SHP77 treated with DMSO at 0.1 percent for 48 hours (cell line): ENCODE results near the gene PGF.
"Not testable (repeated sequence)": the region's sequence is repeated elsewhere in the genome, so short reads cannot be mapped to it uniquely, and the experiment has no call there.

Experiments
- DNase-seq: peaks from one replicate; lab custom pipeline; 2025; lab: John Stamatoyannopoulos, UW

PGF gene

DNA sequence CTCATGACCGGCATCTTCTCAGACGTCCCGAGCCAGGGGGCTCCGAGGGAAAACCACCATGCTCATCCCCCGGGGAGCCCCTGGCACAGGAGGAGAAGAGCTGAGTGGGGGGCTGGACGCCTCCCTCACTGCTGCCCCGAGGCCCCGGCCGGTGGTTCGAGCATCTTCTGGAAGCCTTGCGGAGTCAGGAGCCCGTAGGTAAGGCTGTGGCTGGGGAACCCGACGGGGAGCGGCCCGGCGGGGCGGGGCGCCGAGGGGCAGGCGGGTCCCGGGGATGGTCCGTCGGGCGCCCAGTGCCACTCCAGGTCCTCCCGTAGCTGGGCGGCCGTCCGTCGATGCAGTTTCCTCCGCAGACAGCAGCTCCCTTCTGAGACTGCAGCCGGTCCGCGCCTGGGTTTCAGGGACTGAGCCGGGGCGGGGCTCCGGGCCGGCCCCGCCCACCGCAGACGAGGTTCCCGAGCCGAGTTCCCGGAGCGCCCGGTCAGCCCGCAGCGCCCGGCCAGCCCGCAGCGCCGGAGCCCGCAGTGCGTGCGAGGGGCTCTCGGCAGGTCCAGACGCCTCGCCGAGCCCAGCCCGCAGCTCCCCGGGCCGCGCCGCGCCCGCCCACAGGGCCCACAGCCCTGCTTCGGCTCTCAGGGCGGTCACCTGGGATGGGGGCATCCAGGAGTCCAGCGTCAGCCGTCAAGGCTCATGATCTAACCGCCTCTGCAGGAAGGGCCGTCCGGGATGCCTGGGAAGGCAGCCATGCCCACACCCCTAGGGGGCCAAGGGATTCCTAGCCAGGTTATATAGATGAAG is at the start of gene PGF:
PGF (minus strand) TSS at position 369 of the 798 bp plus-strand sequence; CDS start at position 14, 355 bp downstream.
- no peak for DNase-seq

DNA sequence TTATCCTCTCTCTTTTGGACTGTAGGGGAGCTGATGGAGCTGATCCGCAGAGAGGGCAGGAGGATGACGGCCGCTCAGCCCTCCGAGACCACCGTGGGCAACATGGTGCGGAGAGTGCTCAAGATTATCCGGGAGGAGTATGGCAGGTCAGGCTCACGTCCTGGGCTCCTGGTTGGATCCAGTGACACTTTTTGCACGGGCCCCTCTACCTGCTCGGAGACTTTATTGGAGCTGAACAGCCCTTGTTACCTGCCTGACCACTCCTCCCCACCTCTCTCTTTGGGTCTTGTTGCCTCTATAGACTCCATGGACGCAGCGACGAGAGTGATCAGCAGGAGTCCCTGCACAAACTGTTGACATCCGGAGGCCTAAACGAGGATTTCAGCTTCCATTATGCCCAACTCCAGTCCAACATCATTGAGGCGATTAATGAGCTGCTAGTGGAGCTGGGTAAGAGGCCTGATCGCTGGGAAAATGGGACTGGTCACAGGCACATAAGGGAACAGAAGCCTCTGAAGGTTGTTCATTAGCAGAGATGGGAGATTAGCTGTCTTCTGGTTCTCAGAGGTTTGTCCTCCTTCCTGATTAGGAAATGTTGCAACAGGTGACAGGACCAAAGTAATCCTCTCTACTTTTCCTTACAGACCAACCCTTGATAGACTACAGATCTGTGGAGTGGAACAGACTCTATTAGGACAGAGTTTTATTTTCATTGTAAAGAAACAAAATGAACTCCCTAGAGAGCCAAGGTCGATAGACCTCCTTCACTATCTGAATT is 48.0 kb upstream of the PGF start:
- DNase-seq, result no peak

DNA sequence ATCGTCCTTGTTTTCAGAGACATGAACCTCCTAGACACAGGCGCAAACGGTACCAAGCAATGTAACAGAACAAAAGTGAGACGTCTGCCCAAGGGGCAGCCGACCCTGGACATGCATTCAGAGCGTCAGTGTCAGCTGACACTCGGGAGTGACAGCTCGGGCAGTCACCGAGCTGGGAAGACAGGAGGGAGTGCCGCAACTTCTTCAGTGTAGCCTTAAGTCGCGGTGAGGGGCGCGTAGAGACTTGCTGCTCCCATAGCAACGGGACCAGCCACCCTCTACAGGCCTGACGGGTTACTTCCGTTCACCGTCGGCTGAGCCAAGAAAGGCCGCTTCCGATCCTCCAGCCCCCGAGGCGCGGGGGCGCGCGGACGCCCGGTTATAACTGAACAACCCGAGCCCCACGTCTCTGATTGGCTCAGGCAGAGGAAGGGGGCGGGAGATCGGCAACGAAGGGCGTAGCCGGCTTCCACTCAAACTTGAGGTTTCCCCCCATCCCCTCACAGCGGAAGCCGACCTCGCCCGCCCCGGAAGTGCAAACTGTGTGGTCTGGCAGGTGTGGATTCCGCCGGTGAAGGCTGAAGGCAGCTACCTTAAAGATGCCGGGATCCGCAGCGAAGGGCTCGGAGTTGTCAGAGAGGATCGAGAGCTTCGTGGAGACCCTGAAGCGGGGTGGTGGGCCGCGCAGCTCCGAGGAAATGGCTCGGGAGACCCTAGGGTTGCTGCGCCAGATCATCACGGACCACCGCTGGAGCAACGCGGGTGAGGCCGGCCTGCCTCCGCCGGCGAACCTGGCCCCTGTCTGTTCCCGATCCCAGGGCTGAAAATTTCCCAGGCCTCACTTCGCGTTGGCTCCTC is 47.2 kb upstream of the PGF start, which contains the start of gene EIF2B2:
EIF2B2 (plus strand) TSS at position 530 of the 858 bp plus-strand sequence; CDS start at position 600, 70 bp downstream.
- peak; percentile 94 for DNase-seq

DNA sequence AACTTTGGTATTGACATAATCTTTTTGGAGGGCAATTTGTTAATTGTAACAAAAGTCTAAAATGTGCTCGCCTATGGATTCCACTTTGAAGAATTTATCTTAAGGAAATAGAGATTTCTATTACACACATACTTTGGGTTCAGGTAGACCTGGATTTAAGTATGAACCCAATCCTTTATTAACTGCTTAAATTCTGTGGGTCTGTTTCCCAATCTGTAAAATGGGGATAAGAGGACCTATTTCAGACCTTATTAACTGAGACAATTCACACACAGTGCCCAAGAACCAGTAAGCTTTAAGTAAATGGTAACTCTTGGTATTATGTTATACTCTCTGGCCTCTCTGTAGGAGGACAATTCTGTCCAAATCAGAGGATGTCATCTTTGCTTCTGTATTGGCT is 46.5 kb upstream of the PGF start:
- no peak for DNase-seq

DNA sequence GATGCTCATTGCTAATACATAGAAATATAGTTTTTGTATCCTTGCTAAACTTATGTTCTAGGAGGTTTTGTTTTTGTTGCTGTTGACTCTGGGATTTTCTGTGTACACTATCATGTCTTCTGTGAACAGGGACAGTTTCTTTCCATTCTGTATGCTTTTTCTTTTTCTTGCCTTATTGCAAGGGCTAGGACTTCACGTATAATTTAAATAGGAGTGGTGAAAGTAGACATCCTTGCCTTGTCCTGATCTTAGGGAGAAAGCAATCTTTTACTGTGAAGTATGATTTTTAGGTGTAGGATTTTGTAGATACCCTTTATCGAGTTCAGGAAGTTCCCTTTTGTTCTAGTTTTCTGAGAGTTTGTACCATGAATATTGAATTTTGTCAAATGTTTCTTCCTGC is 45.9 kb upstream of the PGF start:
- no peak for DNase-seq

DNA sequence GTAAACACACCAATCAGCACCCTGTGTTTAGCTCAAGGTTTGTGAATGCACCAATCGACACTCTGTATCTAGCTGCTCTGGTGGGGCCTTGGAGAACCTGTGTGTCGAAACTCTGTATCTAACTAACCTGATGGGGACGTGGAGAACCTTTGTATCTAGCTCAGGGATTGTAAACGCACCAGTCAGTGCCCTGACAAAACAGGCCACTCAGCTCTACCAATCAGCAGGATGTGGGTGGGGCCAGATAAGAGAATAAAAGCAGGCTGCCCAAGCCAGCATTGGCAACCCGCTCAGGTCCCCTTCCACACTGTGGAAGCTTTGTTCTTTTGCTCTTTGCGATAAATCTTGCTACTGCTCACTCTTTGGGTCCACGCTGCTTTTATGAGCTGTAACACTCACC is 40.4 kb upstream of the PGF start:
- DNase-seq, result not testable (repeated sequence)

DNA sequence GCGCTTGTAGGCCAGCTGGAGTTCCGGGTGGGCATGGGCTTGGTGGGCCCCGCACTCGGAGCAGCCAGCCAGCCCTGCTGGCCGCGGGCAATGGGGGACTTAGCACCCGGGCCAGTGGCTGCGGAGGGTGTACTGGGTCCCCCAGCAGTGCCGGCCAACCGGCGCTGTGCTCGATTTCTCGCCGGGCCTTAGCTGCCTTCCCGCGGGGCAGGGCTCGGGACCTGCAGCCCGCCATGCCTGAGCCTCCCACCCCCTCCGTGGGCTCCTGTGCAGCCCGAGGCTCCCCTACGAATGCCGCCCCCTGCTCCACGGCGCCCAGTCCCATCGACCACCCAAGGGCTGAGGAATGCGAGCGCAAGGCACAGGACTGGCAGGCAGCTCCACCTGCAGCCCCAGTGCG is 38.8 kb upstream of the PGF start:
- not testable (repeated sequence) for DNase-seq

DNA sequence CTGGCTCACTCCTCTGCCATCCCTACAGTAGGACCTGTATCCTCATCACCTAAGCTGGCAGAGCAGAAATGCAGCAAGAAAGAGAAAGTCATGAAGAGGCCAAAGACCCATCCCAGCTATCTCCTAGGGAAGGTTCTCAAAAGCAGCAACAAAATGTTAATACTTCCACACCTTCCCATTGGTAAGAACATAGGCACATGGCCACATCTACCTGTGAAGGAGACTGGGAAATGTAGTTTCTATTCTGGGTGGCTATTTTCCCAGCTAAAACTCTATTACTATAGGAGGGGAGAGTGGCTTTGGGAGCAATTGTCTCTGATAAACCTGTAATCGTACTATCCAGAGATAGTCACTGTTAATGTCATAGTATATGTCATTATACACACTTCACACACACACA is 33.6 kb upstream of the PGF start:
- no peak for DNase-seq

DNA sequence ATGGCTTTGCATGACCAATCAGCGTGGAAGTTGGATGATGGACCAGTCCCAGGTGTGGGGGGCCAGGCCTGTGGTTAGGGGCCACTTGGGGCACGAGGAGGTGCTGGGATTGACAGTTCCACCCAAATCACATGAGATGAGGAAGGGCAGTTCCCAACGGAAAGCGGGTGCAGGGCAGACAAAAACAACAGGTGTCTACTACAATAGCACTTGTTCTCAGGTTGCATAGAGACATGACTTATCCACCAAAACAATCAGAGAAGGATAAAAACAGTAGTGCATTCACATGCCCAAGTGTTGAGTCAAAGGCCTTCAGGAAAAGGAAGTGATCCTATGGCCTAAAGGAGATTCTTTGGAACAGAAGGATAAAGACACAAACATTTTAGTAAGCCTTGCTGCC is 32.7 kb upstream of the PGF start:
- DNase-seq, result no peak

DNA sequence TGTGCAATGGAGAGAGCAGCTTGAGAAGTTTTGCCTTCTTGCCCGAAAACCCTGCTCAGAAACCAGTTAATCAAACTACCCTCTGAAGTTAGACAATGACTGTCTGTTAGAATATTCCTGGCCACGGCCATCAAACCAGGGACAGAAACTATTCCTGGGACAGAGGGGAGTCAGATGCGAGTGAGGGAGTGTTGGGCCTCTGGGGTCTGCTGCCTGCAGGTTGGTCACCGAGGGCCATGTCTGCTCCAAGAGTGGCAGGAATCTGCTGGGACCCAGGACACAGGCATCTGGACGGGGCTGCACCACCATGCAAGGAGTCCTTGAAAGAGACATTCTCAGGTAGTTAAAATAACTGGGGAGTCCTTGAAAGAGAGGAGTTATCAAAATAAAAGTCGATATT is 30.4 kb upstream of the PGF start:
- no peak for DNase-seq

DNA sequence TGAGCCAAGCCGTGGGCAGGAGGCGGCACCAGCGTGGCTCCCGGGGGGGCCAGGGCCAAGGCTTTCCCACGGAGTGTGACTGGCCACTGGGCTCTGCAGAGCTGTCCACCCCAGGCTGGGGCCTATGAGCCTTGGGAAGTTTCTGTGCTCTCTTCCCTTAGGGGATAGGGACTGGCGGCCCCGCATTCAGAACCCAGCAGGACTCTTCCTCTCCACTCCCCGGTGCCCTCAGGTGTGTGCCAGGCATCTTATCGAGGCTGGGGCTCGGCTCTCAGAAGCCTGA is 29.6 kb upstream of the PGF start:
- DNase-seq, result no peak

DNA sequence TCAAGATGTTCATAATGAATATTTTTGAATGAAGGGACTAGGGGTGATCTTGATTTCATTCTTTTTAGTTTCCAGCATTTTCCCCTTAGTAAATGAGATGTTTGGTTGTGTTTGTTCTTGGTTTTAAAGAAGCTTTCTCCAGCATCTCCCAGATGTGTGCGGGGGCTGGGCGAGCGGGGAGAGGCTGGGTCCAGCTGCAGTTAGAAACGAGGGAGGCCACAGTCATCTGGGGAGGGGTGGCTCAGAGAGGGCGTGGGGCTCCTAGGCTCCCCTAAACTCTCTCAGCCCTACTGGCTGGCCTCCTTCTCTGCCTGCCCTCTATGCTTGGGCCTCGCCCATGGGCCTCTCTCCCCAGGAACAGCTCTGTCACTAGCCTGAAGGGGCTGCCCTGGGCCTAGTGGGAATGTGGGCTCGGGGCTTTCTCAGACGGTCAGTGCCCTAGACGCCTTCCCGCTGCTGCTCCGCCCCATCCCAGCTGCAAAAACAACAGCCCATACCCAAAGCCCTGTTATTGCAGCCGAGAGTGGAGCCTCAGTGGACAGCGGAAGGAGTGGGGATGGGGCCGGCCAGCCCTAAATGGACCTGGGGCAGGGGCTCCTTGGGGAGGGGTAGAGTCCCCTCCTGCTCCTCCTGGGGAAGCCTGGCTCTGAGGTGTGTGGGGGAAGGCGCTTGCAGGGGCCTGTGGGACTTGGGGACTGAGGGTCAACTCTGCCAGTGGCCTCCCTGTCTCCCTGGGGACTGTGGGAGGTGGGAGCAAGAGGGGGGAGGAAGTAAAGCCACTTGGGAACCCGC is 29.0 kb upstream of the PGF start:
- DNase-seq, result no peak

DNA sequence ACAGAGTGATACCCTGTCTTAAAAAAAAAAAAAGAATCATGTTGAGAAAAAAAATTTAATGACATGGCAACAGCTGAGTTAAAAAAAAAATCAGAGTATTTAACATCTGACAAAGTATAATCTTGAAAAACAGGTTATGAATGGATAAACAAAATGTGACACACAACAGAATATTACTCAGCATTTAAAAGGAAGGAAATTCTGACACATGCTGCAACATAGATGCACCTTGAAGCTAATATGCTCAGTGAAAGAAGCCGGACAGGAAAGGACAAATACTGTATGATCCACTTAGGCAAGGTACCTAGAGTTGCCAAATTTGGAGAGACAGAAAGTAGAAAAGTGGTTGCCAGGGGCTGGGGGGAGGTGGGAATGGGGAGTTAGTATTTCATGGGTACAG is 27.9 kb upstream of the PGF start:
- DNase-seq, result no peak

DNA sequence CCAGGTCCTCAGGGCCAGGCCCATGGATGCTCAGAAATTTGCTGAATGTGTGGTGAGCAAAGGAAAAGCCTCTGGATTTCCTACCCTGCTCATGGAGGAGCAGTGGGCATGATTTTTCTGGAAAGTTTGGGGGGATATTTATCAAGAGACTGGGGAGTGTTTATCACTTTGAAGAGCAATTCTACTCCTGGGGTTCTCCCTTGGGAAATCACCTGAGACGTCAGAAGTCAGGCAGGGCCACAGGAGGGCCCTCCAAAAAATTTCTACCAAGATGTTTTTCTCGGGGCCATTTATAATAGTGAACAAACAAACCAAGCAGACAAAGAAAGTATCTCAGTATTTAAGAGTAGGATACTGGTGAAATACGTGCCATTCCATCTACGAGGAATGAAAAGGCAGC is 27.3 kb upstream of the PGF start:
- no peak for DNase-seq

DNA sequence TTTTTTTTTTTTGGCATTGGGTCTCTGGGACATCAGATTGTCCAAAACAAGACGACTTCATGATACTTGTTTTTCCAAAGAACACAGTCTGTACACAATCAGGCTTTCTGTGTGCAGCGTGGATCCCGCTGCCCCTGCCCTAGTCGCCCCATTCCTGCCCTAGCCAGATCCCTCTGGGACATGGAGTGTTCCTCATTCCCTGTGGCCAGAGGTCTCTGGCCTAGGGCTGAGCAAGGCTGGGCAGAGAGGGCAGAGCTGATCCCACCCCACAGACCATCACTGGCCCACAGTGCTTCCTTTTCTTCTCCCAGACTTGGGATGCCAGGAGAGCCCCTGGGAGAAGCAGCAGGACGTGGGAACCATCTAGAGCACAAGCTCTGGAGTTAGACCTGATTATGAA is 26.4 kb upstream of the PGF start:
- no peak for DNase-seq

DNA sequence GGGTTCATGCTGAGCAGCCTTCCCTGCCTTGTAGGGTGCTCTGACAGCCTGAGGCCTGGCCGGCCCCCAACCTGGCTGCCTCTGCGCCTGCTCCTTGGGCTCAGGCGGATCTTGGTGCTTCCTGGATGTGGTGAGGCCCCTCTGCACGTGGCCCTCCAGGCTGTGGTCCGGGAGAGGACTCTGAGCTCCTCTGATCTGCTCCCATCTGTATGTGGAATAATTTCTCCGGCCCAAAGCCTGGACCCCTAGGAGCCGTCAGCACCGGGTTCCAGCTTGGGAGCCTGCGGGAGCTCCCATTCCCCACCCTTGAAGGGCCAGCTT is 26.0 kb upstream of the PGF start:
- DNase-seq, result no peak

DNA sequence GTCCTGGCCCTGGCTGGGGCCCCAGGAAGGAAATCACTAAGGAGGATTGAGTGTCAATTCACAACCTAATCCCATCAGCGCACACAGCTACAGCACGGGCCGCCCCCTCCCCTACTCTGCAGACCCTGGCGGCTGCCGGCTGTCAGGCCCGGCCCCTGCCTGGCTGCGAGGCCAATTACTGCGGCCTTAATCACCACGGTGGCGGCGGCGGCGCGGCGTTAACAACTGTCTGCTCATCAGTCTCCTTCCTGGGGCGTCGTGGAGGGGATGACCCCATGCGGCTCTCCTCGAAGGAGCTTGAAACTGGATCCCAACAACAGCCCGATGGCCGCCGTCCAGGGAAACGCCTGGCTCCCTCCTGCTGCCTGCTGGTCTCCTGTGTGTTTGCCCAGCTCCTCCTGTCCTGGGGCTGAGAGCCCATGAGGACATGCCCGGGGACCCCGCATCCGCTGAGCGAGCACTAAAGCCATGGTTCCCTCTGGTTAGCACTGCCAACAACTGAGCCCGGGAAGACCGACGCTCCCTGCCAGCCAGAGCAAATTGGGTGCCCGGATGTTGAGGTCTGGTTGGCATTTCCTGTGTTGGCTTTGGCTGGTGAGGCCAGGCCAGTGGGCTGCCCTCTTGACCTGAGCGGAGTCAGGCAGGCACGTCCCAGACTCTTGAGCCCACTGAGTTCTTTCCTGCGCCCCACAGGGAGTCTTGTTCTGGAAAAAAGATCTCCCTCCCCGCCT is 25.5 kb upstream of the PGF start:
- DNase-seq, result no peak

DNA sequence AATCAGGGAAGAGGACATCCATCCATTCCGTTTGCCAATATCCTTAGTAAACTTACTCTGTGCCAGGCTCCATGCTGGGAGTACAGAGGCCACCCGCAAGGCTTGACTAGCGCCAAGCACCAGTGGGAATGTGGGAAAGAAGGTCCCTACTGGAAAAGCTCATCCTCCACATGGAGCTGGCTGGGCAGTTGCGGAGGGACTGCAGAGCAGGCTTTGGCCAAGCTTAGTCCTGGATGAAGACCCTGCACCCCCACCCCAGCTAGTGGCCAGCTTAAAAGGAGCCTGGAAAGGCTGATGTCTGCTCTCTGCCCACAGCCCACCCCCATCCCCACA is 25.0 kb upstream of the PGF start:
- DNase-seq, result no peak

DNA sequence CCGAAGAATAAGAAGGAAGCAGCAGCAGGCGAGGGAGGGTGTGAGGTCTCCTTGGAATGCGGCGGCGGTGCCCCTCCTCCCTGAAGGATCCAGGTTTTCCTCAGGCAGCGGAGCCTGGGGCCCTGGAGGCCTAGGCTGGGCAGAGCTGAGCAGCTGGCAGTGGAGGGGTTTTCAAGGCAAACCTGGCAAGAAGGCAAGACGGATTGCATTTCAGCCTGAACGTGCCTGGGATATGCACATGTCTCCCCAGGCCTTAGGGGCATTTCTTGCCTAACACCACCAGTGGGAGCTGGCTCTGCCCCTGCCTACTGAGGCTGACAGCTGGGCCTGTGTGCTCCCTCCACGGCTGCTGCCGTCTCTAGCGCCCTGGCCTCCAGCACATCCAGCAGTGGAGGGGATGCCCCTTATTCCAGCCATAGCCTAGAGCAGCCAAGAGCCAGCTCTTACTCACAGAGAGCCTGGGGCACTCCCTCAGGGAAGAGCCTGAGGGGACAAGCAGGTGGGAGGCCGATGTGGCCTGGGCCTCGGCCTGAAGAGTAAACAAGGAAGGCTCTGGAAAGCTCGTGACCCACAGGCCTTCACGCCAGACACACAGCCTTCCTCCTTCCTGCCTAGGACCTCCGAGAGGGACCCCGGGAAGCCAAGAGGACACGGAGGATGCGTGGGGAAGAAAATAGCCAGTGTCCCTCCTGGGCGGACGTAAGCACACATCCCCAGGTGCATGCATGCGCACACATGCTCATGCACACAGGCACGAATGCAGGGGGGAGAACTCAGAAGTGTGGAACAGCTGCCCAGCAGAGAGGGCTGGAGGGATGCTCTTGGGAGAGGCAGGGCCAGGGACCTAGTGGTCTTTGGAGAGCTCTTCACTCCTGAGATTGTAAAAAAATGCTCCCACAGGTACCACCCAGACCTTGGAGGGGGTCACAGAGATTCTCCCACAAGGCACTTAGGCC is 24.3 kb upstream of the PGF start:
- DNase-seq, result no peak

DNA sequence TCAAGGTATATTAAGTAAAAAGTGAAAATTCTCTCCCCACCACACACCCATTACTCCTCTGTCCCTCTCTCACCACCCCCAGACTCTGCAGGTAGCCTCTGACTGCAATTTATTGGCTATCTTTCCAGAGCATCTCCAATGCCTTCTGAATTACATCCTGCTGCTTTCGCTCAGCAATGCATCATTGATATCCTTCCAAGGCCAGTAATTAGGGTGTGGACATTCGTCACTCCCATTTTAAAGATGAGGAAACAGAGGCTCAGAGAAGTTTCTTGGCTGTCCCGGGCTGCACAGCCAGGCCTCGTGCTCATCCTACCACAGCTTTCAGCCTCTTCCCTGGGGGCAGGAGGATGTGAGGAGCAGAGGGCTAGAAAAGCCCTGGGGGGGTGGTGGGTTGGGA is 23.6 kb upstream of the PGF start:
- no peak for DNase-seq
